Stimulated activated naive CD8-positive, alpha-beta T cell treated with anti-CD3 and anti-CD28 coated beads, Interleukin-15, Interleukin-2, amounts not matched to agents 100 ng/mL and 50 ng/mL, for 24 hours (primary cell): ENCODE data around the gene WNT7A.

Source experiments
- H3K27ac Mint-ChIP-seq: one replicate; pipeline ENCODE4 v1.8.0; 2021; ENCODE audit warnings: mild to moderate bottlenecking, mixed read lengths
- H3K27me3 Mint-ChIP-seq: one replicate; pipeline ENCODE4 v1.8.0; 2021; ENCODE audit warnings: mixed read lengths
- H3K36me3 Mint-ChIP-seq: one replicate; pipeline ENCODE4 v1.8.0; 2021; ENCODE audit warnings: low read depth, mixed read lengths
- H3K4me1 Mint-ChIP-seq: one replicate; pipeline ENCODE4 v1.8.0; 2021; ENCODE audit warnings: low read depth, mixed read lengths
- H3K4me3 Mint-ChIP-seq: one replicate; pipeline ENCODE4 v1.8.0; 2021; ENCODE audit warnings: mild to moderate bottlenecking, mixed read lengths
- H3K9me3 Mint-ChIP-seq: one replicate; pipeline ENCODE4 v1.8.0; 2021; ENCODE audit warnings: mixed read lengths

WNT7A gene

DNA sequence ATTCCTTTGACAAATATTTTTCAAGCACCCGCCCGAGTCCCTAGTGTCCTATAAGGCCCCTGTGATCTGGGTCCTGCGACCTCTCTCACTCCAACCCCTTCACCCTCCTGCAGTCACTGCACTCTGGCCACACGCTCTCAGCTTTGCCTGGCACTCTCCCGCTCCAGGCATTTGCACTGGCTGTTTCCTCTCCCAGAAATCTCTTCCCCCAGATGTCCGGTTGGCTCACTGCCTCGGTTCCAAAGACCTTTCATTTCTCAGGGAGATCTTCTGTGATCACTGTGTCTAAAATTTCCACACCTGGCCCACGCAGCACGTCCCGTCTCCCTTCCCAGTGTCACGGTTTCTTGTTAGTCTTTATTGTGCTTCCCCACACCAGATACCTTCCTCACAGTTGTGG lies 97.4 kb downstream of the WNT7A start:
- no peaks in the 10 kb centered on the region for H3K9me3 Mint-ChIP-seq
- no peak overlapping the region for H3K4me3 Mint-ChIP-seq

GRCh38 chr3:13781417-13781816 lies 98.5 kb downstream of the WNT7A start:
- Mint-ChIP-seq H3K4me3 (no peak overlapping the region), H3K27me3 (peaks cover 5% of the 10 kb centered on the region), H3K36me3 (no peaks in the 10 kb centered on the region), H3K4me1 (no peaks in the 10 kb centered on the region), H3K9me3 (no peaks in the 10 kb centered on the region), H3K27ac (no peak overlapping the region)

More for the DNA sequence above, 97.4 kb downstream of the WNT7A start:
- Mint-ChIP-seq H3K4me1 (no peaks in the 10 kb centered on the region), H3K36me3 (no peaks in the 10 kb centered on the region), H3K27me3 (peaks cover 5% of the 10 kb centered on the region), H3K27ac (no peak overlapping the region)

DNA sequence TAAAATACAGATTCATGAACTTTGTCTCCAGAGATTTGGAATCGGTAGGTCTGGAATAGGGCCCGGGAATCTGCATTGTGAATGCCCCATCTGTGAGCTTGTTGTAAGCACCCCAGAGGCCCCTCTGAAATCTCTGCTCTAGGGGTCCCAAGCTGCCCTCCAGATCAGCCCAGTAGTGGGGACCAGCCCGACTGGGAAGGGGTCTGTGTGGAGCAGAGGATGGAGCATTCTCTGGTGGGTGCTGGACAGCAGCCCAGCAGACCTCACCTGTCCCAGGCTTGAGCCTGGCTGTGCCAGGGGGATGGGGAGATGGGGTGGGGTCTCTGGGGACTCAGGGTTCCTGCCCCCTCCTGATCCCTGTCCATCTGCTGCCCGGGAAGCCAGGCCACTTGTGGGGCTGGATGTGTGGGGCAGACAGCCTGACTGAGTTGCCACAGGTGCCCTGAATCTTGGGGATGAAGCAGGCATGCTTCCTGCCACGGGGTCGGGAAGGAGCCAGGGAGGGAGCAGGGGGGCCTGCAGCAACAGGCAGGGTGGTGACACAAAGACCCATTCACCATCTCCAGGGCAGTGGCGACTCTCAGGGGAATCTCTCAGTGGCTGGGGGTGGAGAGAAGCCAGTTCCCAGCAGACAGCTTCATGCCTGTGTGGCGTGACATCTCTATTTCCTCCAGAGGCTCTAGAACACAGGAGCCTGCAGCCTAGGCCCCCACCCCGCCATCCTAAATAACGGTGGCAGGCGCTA lies 99.3 kb downstream of the WNT7A start:
- H3K4me1 Mint-ChIP-seq: no peaks in the 10 kb centered on the region
- H3K4me3 Mint-ChIP-seq: no peak overlapping the region
- H3K36me3 Mint-ChIP-seq: no peaks in the 10 kb centered on the region
- H3K9me3 Mint-ChIP-seq: no peaks in the 10 kb centered on the region
- peaks cover 5% of the 10 kb centered on the region for H3K27me3 Mint-ChIP-seq
- H3K27ac Mint-ChIP-seq: no peak overlapping the region

- Mint-ChIP-seq H3K36me3 (no peaks in the 10 kb centered on the region), H3K4me1 (no peaks in the 10 kb centered on the region), H3K27me3 (no peaks in the 10 kb centered on the region), H3K27ac (no peak overlapping the region), H3K4me3 (no peak overlapping the region), H3K9me3 (no peaks in the 10 kb centered on the region)
Measured at GRCh38 chr3:13776253-13777050, 103.4 kb downstream of the WNT7A start.

- H3K27me3 Mint-ChIP-seq: no peaks in the 10 kb centered on the region
- no peak overlapping the region for H3K4me3 Mint-ChIP-seq
- no peaks in the 10 kb centered on the region for H3K9me3 Mint-ChIP-seq
- no peaks in the 10 kb centered on the region for H3K36me3 Mint-ChIP-seq
- H3K4me1 Mint-ChIP-seq: no peaks in the 10 kb centered on the region
- no peak overlapping the region for H3K27ac Mint-ChIP-seq
Measured at GRCh38 chr3:13772885-13773745, 106.8 kb downstream of the WNT7A start.

DNA sequence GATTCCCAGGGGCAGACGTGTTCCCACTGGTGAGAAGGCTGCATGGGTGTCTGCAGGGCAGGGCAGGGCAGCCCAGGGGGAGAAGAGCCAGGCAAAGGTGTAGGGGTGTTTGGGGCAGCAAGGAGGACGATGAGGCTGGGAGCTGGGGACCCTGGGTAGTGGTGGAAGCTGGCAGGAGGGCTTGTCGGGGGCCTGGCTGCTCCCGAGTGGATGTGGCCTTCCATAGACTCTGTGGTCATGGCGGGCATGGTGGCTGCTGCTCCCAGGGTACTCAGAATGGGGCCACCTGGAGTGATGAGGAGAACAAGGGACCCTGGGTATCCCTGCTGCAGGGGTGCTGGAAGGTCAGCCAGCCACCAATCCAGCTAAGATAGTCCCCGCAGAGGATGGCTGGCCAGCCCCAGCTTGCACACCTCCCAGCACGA lies 107.5 kb downstream of the WNT7A start:
- Mint-ChIP-seq H3K27ac (no peak overlapping the region), H3K36me3 (no peaks in the 10 kb centered on the region), H3K9me3 (no peaks in the 10 kb centered on the region), H3K27me3 (no peaks in the 10 kb centered on the region), H3K4me3 (no peak overlapping the region), H3K4me1 (no peaks in the 10 kb centered on the region)

DNA sequence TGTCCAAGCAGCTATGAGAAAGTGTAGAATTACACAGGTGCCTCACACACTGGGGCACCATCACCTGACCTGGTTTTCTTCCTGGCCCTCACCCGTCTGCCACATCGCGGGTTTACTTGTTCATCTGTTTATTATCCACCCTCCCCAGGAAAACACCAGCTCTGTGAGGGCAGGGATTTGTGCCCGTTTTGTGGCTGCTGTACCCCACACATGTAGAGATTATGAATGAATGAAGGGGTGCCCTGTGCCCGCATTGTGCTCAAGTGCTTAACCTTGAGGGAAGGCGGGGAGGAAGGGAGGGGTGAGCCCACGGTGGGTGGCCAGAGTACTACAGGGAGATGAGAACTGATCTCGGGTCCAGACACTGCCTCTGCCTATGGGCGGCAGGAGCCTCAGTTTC lies 108.4 kb downstream of the WNT7A start:
- Mint-ChIP-seq H3K27ac (no peak overlapping the region), H3K4me1 (no peaks in the 10 kb centered on the region), H3K27me3 (no peaks in the 10 kb centered on the region), H3K4me3 (no peak overlapping the region), H3K36me3 (no peaks in the 10 kb centered on the region), H3K9me3 (no peaks in the 10 kb centered on the region)

- no peaks in the 10 kb centered on the region for H3K9me3 Mint-ChIP-seq
- H3K36me3 Mint-ChIP-seq: no peaks in the 10 kb centered on the region
- no peak overlapping the region for H3K27ac Mint-ChIP-seq
- H3K4me3 Mint-ChIP-seq: no peak overlapping the region
- H3K27me3 Mint-ChIP-seq: no peaks in the 10 kb centered on the region
- H3K4me1 Mint-ChIP-seq: no peaks in the 10 kb centered on the region
Measured at GRCh38 chr3:13770170-13771169, 109.4 kb downstream of the WNT7A start.

DNA sequence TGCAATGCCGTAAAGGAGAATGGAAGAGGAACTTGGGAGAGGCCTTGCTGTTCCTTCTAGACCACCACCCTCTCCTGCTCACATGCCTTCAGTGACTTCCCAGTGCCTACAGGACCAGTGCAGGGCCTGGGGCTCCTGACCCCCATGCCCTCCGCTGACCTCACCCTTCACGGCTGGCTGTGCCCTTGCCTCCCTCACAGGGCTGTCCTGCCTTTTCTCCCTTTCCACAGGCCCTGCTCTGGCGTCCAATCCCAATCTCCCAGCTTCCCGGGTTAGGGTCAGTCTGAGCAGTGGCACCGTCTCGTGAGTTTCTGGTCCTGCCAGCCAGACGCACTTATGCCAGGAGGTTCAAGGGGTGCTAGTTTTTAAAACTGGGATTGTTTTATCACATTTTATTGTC lies 110.4 kb downstream of the WNT7A start:
- Mint-ChIP-seq H3K36me3 (no peaks in the 10 kb centered on the region), H3K27ac (no peak overlapping the region), H3K4me3 (no peak overlapping the region), H3K9me3 (no peaks in the 10 kb centered on the region), H3K4me1 (no peaks in the 10 kb centered on the region), H3K27me3 (no peaks in the 10 kb centered on the region)

- Mint-ChIP-seq H3K27ac (no peak overlapping the region), H3K4me1 (no peaks in the 10 kb centered on the region), H3K27me3 (peaks cover under 1% of the 10 kb centered on the region), H3K9me3 (no peaks in the 10 kb centered on the region), H3K36me3 (no peaks in the 10 kb centered on the region), H3K4me3 (no peak overlapping the region)
Measured at GRCh38 chr3:13768453-13768852, 111.4 kb downstream of the WNT7A start.

DNA sequence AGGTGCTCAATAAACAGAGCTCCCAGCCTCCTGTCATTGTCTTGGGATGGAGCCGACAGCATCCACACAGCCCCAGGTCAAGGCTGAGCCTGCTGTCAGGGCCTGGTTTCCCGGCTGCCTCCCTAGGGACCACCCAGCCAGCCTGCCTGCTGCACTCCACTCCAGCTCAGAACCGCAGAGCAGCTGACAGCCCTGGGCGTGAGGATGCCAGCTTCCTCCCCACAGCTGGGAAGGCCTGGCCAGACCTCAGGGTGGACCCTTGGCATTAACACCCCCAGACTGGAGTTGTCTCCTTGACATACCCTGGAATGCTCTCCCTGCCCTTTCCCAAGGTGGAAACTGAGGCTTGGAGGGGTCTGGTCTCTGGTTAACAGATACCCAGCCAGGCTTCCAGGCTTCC lies 112.0 kb downstream of the WNT7A start:
- H3K9me3 Mint-ChIP-seq: no peaks in the 10 kb centered on the region
- H3K27ac Mint-ChIP-seq: no peak overlapping the region
- H3K4me3 Mint-ChIP-seq: no peak overlapping the region
- H3K36me3 Mint-ChIP-seq: no peaks in the 10 kb centered on the region
- peaks cover 3% of the 10 kb centered on the region for H3K27me3 Mint-ChIP-seq
- no peaks in the 10 kb centered on the region for H3K4me1 Mint-ChIP-seq

GRCh38 chr3:13767030-13767429 lies 112.8 kb downstream of the WNT7A start:
- Mint-ChIP-seq H3K4me1 (no peaks in the 10 kb centered on the region), H3K27me3 (peaks cover 3% of the 10 kb centered on the region), H3K9me3 (no peaks in the 10 kb centered on the region), H3K27ac (no peak overlapping the region), H3K4me3 (no peak overlapping the region), H3K36me3 (no peaks in the 10 kb centered on the region)
